Activated CD8-positive, alpha-beta memory T cell treated with anti-CD3 and anti-CD28 coated beads, Interleukin-2, amount 50 U/mL, for 24 hours (primary cell): Measurements from ENCODE around the gene PCDH9.

Experiments used
- DNase-seq: peaks from one replicate; pipeline ENCODE4 v3.0.0-alpha.2; 2020; ENCODE audit errors: extremely low read depth

The PCDH9 gene

DNA sequence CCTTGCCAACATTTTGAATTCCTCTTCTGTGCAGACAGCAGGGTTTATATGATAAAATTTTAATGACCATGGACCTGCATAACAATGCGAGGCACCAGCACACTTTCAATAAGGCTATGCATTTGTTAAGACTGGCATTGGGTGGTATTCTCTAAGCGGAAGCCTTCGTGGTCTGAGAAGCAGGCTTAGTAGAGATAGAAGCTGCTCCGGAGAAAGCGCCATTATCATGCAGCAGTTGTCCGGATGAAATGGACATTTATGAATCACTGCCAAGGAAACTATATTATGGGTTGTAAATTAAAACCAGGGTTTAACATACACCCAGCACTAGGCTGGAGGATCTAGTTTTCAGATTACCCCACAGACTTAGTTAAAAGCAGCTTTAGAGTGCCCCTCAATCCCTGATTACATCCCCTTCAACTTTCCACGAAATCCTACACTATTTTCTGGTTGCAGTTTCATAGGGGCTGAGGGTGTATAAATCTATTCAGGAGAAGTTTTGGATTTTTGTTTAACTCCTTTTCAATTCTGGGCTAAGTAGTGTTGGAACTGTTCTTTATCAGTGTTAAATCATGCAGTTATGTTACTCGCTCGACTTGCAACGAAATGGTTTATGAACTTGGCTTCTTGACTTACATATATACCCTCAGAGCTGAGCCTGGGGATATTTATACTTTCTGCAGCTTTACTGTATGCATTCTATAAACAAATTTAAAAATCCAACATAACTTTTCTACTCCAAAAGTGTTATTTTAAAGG lies 193.3 kb downstream of the PCDH9 start:
- DNase-seq: no peak

DNA sequence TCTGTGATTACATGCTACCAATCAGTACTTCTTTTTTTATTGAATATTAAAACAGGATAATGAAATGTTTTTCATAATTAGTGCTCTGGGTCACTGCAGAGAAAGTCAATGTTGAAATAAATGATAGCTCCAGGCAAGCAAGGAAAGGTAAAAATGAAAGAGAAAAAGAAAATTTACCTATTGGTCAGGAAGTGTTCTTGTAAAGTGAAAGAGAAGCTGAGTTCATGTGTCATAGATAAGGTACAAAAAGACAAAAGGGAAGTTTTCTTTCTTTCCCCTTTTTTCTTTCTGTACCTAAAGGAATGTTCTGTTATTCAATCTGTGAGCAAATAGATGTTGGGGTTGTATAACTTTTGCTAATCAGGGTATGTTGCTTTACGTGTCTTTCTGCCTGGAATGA lies 197.0 kb downstream of the PCDH9 start:
- DNase-seq: no peak

DNA sequence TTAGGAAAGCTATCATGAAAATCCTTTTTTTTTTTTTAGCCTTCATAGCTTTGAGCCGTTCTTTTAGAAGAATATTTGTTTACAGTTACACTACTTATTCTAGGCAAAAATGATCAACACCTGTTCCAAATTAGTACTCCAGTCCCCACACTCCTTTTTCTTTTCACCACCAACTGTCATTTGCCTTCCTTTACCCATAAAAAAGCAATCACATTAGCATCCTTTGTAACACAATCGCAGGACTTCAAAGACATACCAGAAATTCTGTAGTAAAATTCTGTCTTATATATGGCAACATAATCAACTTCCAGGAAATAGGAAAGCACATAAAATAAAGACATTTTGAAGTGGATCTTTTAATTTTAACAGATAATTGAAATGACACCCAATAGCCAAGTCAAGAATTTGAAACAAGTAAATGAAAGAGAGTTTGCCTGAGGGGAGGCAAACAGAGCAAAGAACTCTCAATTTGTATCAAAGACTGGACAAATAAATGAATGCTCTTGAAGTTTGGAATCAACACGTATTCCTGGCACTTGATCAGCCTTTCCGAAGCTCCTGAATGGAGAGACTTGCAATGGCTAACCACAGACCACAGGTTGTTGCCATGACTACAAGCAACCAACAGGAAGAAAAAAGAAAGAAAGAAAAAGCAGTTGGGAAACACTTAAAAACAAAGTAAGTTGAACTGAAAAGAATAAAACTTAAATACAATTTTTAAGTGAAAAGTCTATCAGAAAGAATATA lies 206.8 kb downstream of the PCDH9 start:
- no peak for DNase-seq

DNA sequence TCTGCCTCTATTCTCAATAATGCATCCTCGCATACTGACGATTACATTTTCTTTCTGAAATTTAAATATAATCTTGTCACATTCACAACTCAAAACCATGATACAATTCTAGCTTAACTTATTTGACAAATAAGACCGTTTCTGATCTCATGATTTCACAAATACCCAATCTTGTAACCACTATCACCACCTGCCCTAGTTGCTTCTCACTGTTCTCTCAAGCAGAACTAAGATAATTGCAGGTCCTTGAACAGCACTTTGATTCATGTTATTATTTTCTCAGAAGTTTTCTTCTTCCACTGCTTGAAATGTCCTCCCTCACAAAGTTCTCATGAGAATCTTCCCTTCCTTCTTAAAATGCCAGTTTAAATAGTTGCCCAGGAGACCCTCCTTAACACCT lies 211.4 kb downstream of the PCDH9 start:
- no peak for DNase-seq

DNA sequence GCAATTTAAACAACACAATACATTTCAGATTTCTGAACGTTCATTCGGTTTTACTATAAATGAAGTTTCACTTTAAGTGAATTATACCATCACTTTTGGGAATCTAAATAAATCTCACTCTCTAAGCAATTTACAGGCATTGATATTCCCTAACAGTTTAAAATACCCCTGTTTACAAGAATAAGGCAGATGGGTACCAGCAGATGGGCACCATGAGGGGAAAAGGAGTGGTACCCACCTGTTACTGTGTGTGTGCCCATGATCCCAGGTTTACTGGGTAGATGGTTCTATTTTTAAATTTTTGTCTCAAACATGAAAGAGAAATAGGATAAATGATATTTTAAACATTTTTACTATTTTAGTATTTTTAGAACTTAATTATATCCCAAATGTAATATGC lies 212.9 kb downstream of the PCDH9 start:
- DNase-seq: no peak

DNA sequence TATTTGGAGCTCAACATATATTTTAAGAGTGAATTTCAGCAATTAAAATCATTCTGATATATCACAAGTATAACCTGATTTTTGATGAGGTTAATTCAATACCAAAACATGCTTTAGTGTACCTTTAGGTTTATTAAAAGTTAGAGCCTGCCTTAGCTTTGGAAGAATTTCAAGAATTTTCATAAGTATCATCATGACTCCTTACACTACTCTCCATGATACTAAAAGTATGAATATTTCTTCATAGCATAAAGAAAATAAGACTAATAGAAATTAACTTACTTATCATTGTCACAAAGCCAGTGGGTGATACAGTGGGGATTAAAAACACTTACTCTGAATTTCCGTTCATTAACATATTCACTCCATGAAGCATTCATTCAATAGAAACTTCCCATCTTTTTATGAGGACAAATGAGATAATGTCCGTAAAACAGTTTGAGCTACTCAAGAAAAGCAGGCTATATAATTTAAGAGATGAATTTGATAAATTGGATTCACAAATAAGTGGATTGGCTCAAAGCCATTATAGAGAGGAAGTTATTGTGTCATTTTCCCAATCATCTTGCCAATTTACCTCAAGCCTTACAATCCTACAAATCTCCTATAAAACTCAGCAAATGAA lies 214.0 kb downstream of the PCDH9 start:
- DNase-seq: no peak

DNA sequence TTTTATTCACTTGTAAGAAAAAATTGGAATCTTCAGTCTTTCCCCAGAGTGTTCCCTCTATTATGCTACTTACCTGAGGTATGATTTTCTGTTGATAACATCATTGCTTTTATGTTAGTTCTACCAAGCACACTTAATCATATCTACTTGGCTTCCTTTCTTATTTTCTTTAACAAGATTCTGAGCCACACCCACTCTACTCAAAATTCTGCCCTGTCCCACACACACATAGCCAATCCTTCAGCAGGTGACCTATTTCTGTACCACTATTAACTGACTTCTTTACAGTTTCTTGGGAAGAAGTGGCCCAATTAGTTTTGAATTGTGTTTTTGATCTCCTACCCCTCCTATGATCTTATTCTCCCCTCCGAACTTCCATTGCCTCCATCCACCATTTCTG lies 215.7 kb downstream of the PCDH9 start:
- DNase-seq: no peak

DNA sequence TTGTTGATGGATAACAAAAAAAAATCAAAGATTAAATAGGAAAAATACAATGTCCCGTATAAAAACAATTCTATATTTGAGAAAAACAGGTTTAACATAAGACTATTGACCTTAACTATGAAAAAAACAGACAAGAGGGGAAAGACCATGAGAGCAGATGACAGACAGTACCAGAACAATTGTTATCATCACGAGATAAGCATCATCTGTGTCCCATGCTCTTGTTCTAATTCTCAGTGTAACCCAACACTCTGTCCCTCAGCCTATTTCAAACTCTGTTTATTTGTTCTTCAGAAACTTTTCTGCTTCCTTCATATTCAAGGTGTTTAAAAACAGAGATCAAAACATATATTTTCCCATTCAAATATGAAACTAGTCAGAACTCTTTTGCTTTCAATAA lies 216.4 kb downstream of the PCDH9 start:
- no peak for DNase-seq

DNA sequence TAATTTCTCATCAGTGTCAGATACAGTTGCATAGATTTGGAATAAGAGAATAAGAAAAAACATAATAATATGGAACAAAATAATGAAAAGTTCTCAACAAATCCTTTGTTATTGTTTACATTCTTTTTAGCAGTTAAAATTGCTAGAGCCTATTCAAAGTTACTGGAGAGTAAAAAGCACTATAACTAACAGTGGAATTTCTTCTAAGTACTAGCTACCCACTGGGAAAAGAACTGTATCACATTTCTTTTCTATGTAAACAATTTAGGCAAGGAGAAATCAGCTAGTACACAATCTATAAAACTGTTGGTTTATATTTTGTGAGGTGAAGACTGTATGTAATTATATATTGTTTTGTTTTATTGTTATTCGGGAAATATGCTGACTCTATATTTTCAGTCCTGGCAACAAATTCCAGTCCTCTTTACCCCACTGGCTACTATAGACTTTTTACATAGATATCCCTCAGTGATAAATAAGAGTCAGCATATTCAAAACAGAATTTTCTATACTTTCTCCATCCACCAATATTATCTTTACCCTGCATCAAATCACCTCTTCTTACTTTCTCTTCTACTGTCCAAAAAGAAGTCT lies 222.0 kb downstream of the PCDH9 start:
- DNase-seq: no peak

DNA sequence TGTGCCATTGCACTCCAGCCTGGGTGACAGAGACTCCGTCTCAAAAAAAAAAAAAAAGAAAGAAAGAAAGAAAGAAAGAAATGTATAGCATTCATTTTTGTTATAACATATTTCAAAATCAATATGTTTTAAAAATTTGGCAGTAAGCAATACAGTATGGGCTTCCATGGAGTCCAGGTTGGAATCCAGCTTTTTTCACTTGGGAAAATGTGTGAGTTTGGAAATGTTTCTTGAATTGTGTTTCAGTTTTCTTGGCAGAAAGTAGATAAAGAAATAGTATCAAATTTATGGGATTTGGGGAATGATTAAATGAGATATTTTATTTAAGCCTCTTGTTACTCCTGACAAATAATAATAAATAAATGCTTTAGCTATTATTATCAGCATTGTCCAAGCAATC lies 225.6 kb downstream of the PCDH9 start:
- DNase-seq: no peak

DNA sequence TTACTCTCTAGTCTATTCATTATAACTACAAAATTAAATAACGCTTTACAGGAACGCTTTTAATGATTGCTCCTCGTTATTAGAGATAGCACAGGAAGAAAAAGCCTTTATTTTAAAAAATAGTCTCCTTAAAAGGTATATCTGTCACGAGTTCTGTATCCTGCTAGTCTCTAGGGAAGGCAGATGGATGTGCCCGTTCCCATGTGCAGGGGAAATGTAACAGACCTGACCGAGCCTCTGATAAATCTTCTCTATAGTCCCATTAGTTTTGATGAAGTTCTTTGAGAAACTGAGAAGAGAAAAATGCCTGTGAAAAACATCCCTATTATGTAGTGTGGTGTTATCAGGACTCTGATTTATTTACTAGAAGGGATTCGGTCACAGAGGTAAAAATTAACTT lies 226.4 kb downstream of the PCDH9 start:
- DNase-seq: no peak

DNA sequence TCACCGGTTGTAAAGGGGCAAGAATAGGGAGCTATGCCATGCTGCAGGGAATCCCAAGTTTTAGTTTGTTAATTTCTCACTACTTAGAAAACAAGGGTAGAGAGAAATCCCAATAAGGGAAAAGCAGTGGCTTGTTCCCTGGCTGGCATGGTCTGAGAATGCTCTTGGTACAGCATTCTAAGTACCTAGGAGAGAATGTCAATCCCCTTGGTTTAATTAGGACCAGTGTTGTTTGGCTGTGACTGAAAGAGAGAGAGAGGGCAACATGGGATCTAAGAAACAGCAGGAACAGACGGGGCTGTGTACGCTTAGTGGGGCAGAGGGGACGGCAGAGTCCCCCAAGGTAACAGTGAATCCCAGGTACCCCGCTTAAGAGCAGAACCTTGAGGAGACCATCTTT lies 228.8 kb downstream of the PCDH9 start:
- DNase-seq: no peak

DNA sequence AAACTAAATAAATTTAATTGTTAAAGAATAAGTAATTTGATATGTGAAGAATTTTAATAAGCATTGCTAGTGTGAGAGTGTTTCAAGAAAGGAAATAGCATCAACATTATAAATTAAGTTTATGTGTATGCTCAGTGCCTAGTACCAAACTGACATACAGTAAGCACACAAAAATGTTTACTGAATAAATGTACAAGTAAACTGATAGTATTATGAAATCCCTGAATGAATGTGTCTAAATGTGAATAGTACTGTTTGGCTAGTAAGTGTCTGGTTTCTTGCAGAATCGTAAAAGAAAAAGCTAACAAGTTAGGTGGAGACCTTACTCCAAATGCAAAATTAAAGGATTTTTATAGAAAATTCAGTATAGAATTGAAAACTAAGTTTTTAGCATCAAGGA lies 233.6 kb downstream of the PCDH9 start:
- no peak for DNase-seq

DNA sequence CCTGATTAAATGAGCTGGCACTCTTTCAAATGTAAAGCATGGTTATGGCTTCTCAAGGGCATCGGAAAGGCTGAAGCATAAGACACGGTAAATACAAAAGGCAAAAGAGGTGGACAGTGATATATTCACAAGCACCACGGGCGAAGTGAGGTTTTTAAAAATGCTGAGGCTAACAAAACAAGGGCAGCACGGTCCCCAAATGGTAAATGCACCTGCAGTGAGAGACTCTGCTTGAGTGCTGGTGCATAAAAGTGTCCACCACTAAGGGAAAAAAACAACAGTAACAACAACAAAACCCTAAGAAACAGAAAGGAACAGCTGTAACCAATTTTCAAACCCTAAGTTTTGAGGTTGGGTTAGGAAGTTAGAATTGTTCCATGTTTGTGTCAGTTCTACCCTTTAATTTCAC lies 234.9 kb downstream of the PCDH9 start:
- no peak for DNase-seq

DNA sequence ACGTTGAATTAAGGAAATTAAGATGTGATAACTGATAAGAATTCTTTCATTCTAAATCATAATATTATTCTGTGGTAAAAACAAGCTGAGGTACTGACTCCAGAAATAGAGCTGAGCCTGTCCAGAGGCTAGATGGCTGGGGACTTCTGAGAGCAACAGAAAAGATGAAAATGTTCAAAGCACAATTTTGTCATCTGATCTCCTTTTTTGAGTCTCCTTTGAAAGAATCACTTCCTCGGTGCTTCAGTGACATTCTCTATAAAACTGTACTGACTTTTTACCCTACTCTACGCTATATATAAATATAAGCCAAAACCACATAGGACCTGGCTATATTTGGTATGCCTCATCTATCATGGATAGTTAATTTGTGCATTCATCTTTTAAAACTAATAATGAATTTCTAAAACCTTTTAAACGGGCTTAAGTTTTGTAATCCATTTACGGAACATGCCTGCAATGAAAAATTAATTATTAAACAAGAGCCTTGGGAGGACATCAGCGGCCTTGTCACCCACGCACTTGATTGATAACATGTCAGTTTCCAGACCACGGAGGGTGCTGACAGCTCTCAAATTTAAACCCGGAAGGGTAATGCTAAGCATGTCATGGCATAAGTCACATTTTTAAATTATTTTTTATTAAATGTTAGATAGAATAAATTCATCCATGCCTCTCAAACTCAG lies 235.5 kb downstream of the PCDH9 start:
- no peak for DNase-seq

DNA sequence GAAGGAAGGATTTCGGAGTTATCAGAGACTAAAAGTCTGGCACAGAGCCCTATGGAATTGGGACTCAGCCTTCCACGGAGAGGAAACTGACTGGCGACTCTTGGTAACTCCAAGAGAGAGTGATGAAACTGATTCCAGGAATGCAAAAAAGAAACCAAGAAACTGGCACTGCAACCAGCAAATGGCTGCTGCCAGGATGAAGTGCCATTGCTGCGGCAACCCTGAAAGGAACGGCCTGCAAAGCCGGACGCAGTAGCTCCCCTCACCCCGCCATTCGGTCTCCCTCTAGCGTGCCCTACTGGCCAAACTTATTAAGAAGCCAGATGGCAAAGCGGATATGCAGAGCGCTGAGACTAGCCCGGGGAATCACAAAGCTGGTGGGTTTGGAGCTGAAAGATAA lies 236.0 kb downstream of the PCDH9 start:
- DNase-seq: no peak

DNA sequence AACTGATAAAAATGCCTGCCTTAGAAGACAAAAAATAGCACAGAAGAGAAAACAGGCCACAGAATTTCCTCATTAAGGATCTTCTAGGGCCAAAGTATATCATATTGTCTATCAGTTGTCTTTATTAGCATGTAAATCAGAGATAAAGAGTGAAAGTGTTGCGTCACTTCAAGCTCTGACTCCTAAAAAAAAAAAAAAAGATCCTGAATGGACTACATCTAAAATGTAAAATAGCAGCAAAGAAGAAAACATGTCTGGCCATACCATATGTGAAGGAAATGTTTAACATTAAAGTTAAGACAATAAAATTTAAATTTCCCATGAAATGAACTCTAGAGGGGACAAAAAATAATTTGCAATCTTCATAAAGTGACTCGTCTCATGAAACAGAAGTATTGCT lies 237.4 kb downstream of the PCDH9 start:
- no peak for DNase-seq

DNA sequence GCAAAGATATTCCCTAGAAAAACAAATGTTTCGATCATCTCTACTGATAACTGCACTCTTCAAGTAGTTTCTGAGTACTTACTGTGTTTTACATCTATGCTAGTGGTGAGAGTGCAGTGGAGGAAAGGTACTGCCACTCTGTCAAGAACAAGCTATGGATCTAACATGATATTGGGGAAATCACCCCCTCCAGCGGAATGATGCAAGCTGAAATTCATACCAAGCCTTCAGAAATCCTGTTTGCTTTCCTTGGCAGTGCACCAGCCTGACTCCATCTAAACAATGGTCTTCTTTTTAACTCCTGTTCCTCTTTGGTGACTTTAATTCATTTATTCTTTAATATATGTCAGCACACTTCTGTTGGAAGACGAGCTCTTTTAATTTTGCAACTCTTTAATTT lies 238.0 kb downstream of the PCDH9 start:
- DNase-seq: no peak

DNA sequence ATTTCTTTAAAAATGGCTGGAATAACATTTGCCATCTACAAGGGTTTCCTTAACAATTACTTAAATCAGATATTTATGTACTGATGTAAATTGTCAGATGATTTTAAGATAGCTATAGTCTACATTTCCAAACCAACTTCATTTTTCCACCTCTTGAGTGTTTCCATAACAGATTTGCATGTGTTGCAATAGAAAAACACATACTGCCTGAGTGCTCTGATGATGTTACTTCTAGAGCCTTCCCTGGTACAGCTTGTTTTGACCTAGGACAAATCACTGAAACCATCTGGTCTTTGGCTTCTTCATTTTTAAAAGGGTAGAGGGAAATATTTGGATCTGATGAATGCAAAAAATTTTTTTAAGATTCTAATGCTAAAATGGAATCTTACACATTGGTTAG lies 245.9 kb downstream of the PCDH9 start:
- no peak for DNase-seq

DNA sequence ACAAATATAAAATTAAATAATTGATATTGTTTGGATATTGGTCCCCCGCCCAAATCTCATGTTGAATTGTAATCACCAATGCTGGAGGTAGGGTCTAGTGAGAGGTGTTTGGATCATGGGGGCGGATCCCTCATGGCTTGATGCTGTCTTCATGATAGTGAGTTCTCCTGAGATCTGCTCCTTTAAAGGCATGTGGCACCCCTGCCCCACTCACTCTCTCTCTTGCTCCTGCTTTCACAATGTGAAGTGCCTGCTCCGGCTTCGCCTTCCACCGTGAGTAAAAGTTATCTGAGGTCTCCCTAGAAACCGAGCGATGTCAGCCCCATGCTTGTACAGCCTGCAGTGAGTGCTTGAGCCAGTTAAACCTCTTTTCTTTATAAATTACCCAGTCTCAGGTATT lies 248.2 kb downstream of the PCDH9 start:
- no peak for DNase-seq

DNA sequence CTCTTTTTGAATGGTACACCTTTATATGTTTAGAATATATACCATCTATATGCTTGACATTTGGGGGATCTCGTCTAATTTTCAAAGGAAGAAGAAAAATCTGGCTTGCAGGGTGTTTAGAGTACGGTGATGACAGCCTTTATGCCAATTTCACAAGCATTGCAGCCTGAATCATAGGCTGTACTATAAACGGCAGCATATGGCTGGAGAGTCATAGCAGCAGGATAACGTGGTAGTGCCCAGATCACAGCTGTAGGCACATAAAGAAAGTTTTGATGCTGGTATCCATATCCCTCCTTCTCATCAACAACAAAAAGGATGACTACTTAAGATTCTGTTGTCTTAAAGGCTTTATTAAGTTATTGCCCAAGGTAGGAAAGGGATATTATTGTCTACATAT lies 253.0 kb downstream of the PCDH9 start:
- no peak for DNase-seq

DNA sequence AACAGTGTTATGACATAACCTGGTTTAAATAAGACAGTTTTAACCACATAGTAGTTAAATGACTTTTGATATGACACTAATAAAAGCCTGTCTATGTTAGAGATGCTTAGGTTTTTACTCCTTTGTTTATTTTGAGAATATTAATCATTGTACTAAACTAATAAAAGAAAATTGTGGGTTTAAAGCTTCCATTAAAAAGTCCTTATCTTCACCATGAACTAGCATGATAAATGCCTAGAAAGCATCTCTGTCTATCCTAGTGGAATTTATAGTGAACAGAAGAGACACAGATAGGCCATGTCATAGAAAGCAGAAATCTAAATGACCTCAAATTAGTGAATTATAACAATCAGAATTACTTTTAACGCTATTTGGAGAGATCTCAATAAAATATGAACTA lies 255.2 kb downstream of the PCDH9 start:
- no peak for DNase-seq
